ENCODE data around the gene TMF1. TPM values are rescaled to one million over a fixed set of nuclear protein-coding genes. Genes with fewer than 3 reads are reported as not detected.
A peak's percentile ranks its signal among the peaks of the same experiment; 100 is the strongest.

TMF1 gene
- total RNA-seq, 1 donor from 2014 or later: 12.5 TPM

DNA sequence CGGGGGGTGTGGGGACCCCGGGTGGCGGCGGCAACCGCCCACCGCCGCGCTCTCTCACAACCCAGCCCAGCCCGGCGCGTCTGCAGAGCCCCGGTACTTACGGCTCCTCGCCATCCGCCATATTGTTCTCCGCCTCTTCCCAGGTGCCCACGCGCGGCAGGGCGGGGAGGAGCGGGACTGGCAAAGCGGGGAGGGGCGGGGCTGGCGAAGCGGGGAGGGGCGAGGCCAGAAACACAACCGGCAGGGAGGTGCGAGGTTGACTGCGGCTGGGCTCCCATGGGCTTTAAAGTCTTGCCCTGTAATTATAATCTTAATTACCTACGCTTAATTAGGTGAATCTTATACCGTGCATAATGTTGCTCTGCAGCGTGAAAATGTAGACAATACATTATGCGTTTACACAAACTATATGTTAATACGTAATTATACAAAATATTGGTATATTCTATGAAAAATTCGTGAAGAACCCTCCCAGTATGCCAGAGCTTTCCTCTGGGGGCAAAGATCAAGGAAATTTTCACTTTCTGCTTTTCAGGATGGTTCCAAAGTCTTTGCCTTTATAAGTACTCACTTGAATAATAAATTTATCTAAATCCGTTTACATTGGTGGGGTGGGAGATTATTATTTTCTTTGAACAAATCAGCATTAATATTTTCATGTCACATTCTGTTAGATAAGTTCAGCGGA, 28.2 kb upstream of the TMF1 start, which contains the start of gene UBA3:
Gene UBA3, minus strand, starts transcription at position 133 of the 688 bp plus-strand sequence. Its CDS starts 12 bp downstream, at position 121.
- H3K27me3 ChIP-seq (ENCODE audit: control insufficient read depth in 3 of 3, insufficient read depth in 3 of 3, low read length in 3 of 3): no peaks in the 10 kb centered on the region
- no peaks in the 10 kb centered on the region for H3K9me3 ChIP-seq (ENCODE audit: control insufficient read depth in 3 of 3, low read length in 3 of 3)
- peak within 1 kb of the TSS; percentile 72 to 78 (median 75) for H3K4me3 ChIP-seq (ENCODE audit: low read length in 3 of 3)
- H3K27ac ChIP-seq (ENCODE audit: low read depth, low read length): peak within 1 kb of the TSS; percentile 25
- peaks cover 0 to 4% (median 3%) of the 10 kb centered on the region in 3 donors for H3K36me3 ChIP-seq (ENCODE audit: control insufficient read depth in 3 of 3, insufficient read depth in 3 of 3, low read length in 3 of 3)
- H3K4me1 ChIP-seq (ENCODE audit: control insufficient read depth in 3 of 3, insufficient read depth in 3 of 3, low read length in 3 of 3): peaks cover 43 to 50% (median 49%) of the 10 kb centered on the region in 3 donors
- peak within 1 kb of the TSS; percentile 73 to 79 (median 76) for H3K9ac ChIP-seq (ENCODE audit: low read depth in 1 of 3, low read length in 3 of 3)

DNA sequence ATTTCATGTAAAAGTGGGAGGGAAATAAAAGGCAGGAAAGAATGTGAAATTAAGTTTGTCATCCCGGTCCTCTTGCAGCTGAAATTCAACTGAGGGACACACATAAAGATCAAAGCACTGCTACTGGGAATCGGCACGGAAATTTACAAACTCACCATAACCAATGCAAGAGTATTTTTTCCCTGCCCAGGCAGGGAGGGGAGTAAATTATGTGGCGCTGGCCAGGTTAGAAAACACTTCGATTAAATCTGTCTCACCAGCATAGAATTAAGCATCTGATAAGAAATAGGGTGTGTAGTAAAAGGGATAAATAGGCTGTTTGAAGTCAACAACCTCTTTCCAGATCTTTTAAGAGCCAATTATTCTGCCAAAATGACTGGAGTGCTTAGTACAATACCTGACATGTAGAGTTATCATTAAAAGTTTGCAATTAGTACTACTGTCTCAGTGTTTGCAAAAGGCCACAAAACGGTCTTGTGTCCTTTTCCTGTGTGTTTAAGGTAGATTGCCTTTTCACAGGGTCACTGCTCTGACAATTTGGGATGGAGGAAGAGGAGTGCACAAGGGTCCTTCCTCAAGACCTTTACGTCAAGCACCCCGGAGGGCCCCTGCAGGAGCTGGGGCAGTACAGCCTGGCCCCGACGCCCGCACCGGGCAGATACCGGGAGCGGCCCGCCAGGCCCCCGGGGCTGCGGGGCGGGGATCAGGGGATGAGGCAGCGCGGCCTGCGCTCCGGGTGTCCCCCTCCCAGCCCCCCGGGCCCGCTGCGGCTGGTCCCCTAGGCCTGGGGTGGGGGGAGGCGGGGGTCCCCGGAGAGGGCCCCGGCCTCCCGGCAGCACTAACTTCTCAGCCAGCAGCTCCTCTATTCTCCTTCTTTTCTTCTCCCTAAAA, 27.4 kb upstream of the TMF1 start:
- Histone ChIP-seq H3K4me3 (ENCODE audit: low read length in 3 of 3) (peak overlapping the region; percentile 72 to 78 (median 75)), H3K27ac (ENCODE audit: low read depth, low read length) (peak overlapping the region; percentile 10), H3K27me3 (ENCODE audit: control insufficient read depth in 3 of 3, insufficient read depth in 3 of 3, low read length in 3 of 3) (no peaks in the 10 kb centered on the region), H3K4me1 (ENCODE audit: control insufficient read depth in 3 of 3, insufficient read depth in 3 of 3, low read length in 3 of 3) (peaks cover 41 to 48% (median 48%) of the 10 kb centered on the region in 3 donors), H3K9ac (ENCODE audit: low read depth in 1 of 3, low read length in 3 of 3) (peak overlapping the region; percentile 73 to 79 (median 76)), H3K36me3 (ENCODE audit: control insufficient read depth in 3 of 3, insufficient read depth in 3 of 3, low read length in 3 of 3) (peaks cover 0 to 4% (median 3%) of the 10 kb centered on the region in 3 donors), H3K9me3 (ENCODE audit: control insufficient read depth in 3 of 3, low read length in 3 of 3) (no peaks in the 10 kb centered on the region)

DNA sequence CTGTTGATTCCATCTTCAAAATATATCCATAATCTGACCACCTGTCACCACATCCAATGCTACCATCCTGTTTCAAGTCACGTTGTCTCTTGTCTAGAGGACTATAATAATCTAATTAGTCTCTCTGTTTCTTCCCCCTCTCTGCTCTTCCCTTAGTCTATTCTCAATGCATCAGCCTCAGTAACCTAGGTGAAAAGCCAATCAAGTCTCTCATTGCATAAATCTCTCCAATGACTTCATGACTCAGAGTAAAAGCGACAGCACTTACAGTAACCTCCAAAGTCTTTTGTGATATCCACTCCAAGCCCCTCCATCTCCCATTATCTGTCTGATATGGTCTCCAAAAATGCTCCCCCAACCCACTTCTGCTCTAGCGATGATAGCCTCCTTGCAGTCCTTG, 20.8 kb upstream of the TMF1 start:
- Histone ChIP-seq H3K27ac (ENCODE audit: low read depth, low read length) (no peak overlapping the region), H3K9ac (ENCODE audit: low read depth in 1 of 3, low read length in 3 of 3) (no peak overlapping the region), H3K4me3 (ENCODE audit: low read length in 3 of 3) (no peak overlapping the region), H3K9me3 (ENCODE audit: control insufficient read depth in 3 of 3, low read length in 3 of 3) (no peaks in the 10 kb centered on the region), H3K36me3 (ENCODE audit: control insufficient read depth in 3 of 3, insufficient read depth in 3 of 3, low read length in 3 of 3) (peaks cover 2 to 18% (median 14%) of the 10 kb centered on the region in 3 donors), H3K27me3 (ENCODE audit: control insufficient read depth in 3 of 3, insufficient read depth in 3 of 3, low read length in 3 of 3) (no peaks in the 10 kb centered on the region), H3K4me1 (ENCODE audit: control insufficient read depth in 3 of 3, insufficient read depth in 3 of 3, low read length in 3 of 3) (peaks cover 0 to 4% (median 2%) of the 10 kb centered on the region in 3 donors)

DNA sequence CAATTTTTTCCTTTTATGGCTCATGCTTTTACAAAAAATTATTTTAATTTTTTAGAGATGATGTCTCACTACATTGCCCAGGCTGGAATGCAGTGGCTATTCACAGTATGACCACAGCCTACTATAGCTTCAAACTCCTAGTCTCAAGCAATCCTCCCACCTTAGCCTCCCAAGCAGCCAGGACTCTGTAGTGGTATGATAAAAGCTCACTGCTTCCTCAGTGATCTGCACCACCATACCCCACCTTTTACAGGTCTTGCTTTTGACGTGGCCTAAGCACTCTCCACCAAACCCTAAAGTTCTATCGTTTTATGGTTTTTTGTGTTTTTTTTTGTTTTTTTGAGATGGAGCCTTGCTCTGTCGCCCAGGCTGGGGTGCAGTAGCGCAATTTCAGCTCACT, 14.0 kb upstream of the TMF1 start:
- H3K9ac ChIP-seq (ENCODE audit: low read depth in 1 of 3, low read length in 3 of 3): no peak overlapping the region
- H3K36me3 ChIP-seq (ENCODE audit: control insufficient read depth in 3 of 3, insufficient read depth in 3 of 3, low read length in 3 of 3): peaks cover 12 to 36% (median 28%) of the 10 kb centered on the region in 3 donors
- H3K4me1 ChIP-seq (ENCODE audit: control insufficient read depth in 3 of 3, insufficient read depth in 3 of 3, low read length in 3 of 3): no peaks in the 10 kb centered on the region
- no peaks in the 10 kb centered on the region for H3K27me3 ChIP-seq (ENCODE audit: control insufficient read depth in 3 of 3, insufficient read depth in 3 of 3, low read length in 3 of 3)
- no peaks in the 10 kb centered on the region for H3K9me3 ChIP-seq (ENCODE audit: control insufficient read depth in 3 of 3, low read length in 3 of 3)
- H3K27ac ChIP-seq (ENCODE audit: low read depth, low read length): no peak overlapping the region
- no peak overlapping the region for H3K4me3 ChIP-seq (ENCODE audit: low read length in 3 of 3)

DNA sequence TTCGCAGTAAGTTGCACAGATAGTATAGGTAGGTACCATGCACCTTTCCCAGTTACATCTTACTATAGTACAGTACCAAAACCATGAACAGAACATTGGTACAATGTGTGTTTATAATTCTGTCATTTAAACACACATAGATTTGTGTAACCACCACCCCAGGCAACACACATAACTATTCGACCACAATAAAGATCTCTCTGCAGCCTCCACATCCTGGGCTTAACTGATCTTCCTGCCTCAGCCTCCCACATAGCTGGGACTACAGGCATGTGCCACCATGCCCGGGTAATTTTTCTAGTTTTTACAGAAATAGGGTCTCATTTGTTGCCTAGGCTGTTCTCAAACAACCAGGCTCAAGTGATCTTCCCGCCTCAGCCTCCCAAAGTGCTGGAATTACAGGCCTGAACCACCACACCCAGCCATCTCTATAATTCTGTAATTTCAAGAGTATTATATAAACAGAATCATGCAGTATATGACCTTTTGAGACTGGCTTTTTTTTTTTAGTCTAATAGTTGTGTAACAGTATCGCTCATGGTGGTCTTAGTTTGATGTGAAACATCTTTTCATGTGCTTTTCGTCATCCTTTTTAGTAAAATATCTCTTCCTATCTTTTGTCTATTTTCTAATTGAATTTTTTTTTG, 13.3 kb upstream of the TMF1 start:
- no peaks in the 10 kb centered on the region for H3K9me3 ChIP-seq (ENCODE audit: control insufficient read depth in 3 of 3, low read length in 3 of 3)
- H3K4me1 ChIP-seq (ENCODE audit: control insufficient read depth in 3 of 3, insufficient read depth in 3 of 3, low read length in 3 of 3): no peaks in the 10 kb centered on the region
- no peak overlapping the region for H3K9ac ChIP-seq (ENCODE audit: low read depth in 1 of 3, low read length in 3 of 3)
- peaks cover 19 to 36% (median 31%) of the 10 kb centered on the region in 3 donors for H3K36me3 ChIP-seq (ENCODE audit: control insufficient read depth in 3 of 3, insufficient read depth in 3 of 3, low read length in 3 of 3)
- H3K27ac ChIP-seq (ENCODE audit: low read depth, low read length): no peak overlapping the region
- no peaks in the 10 kb centered on the region for H3K27me3 ChIP-seq (ENCODE audit: control insufficient read depth in 3 of 3, insufficient read depth in 3 of 3, low read length in 3 of 3)
- no peak overlapping the region for H3K4me3 ChIP-seq (ENCODE audit: low read length in 3 of 3)

DNA sequence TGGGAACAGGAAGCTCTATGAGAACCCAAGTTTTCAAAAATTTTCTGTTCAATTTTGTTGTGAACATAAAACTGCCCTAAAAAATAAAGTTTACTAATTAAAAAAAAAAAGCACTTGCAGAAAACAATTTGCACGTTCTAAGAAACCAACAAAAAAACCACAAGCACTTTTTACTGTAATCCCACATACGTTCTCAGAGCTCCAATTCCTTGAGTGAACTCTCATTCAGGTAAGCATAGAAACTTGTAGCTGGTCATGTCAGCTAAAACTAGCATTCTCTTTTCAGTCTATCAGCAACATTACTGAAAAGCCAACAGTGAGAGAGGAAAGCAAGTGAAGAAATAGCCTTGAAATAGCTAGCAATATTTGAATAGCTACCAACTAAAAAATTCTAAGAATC, 11.5 kb upstream of the TMF1 start:
- Histone ChIP-seq H3K36me3 (ENCODE audit: control insufficient read depth in 3 of 3, insufficient read depth in 3 of 3, low read length in 3 of 3) (peaks cover 32 to 48% (median 42%) of the 10 kb centered on the region in 3 donors), H3K9me3 (ENCODE audit: control insufficient read depth in 3 of 3, low read length in 3 of 3) (no peaks in the 10 kb centered on the region), H3K9ac (ENCODE audit: low read depth in 1 of 3, low read length in 3 of 3) (no peak overlapping the region), H3K4me1 (ENCODE audit: control insufficient read depth in 3 of 3, insufficient read depth in 3 of 3, low read length in 3 of 3) (no peaks in the 10 kb centered on the region), H3K4me3 (ENCODE audit: low read length in 3 of 3) (no peak overlapping the region), H3K27ac (ENCODE audit: low read depth, low read length) (no peak overlapping the region), H3K27me3 (ENCODE audit: control insufficient read depth in 3 of 3, insufficient read depth in 3 of 3, low read length in 3 of 3) (no peaks in the 10 kb centered on the region)

DNA sequence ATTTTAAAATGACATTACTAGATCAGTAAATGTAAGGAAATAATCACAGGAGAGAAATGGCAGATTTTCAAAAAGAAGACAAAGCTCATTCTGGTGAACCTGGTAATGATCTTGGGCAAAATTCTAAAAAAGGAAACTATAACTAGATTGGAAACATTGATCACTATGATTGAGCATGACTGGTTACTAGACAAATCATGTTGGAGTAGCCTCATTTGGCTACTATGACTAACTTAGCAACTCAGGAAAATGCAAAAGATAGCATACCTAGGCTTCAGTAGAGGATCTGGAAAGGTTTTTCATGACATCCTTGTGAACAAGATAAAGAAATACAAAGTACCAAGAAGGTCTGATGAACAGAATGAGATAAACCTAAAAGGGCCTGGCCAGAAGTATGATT, 7.6 kb upstream of the TMF1 start:
- H3K27me3 ChIP-seq (ENCODE audit: control insufficient read depth in 3 of 3, insufficient read depth in 3 of 3, low read length in 3 of 3): no peaks in the 10 kb centered on the region
- H3K4me3 ChIP-seq (ENCODE audit: low read length in 3 of 3): no peak overlapping the region
- no peak overlapping the region for H3K27ac ChIP-seq (ENCODE audit: low read depth, low read length)
- no peaks in the 10 kb centered on the region for H3K4me1 ChIP-seq (ENCODE audit: control insufficient read depth in 3 of 3, insufficient read depth in 3 of 3, low read length in 3 of 3)
- peaks cover 31 to 60% (median 56%) of the 10 kb centered on the region in 3 donors for H3K36me3 ChIP-seq (ENCODE audit: control insufficient read depth in 3 of 3, insufficient read depth in 3 of 3, low read length in 3 of 3)
- no peak overlapping the region for H3K9ac ChIP-seq (ENCODE audit: low read depth in 1 of 3, low read length in 3 of 3)
- H3K9me3 ChIP-seq (ENCODE audit: control insufficient read depth in 3 of 3, low read length in 3 of 3): no peaks in the 10 kb centered on the region

DNA sequence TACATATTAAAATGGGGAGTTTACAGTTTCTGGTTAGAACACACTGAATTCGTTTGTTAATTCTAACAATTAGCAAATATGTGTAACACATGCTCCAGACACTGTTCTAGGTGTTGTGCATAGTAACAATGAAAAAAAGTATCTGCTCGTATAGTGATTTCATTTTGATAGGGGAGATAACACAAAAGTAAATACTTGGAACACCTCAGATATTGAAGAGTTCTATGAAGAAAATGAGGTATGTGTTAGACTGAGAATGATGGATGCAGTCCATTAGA, 6.8 kb upstream of the TMF1 start:
- no peaks in the 10 kb centered on the region for H3K27me3 ChIP-seq (ENCODE audit: control insufficient read depth in 3 of 3, insufficient read depth in 3 of 3, low read length in 3 of 3)

DNA sequence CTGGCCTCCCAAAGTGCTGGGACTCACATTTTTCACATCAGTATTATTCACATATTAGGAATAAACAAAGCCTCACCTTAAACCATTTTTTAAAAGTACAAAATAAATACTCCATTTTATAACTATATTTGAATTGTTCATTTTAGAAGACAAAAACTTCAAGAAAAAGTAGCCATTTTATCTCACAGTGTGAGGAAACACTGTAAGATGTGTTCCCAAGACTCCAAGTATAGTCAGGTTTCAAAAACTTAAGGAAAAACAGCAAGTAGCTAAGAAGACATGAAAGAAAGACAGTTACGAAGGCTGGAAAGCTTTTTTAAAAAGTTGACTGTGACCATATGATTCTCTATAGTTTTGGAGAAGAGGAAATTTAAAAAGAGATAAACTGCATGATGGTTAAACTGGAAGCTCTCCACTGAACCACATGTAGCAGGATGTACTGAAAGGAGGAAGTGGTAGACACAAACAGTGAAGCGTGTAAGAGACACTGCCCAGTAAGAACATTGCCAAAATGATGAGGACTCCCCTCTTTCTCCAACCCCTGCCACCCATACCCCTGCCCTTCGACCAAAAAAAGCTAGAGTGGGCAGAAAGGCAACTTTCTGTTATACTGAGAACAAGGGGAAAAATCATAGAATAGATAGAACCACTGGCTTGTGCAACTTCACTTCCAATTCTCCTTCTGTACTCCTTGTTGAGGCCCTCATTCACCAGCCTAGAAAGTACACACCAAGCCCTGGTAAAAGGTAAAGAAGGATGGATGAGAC, 6.2 kb upstream of the TMF1 start:
- no peak overlapping the region for H3K4me3 ChIP-seq (ENCODE audit: low read length in 3 of 3)
- H3K9me3 ChIP-seq (ENCODE audit: control insufficient read depth in 3 of 3, low read length in 3 of 3): no peaks in the 10 kb centered on the region
- H3K27ac ChIP-seq (ENCODE audit: low read depth, low read length): no peak overlapping the region
- no peaks in the 10 kb centered on the region for H3K4me1 ChIP-seq (ENCODE audit: control insufficient read depth in 3 of 3, insufficient read depth in 3 of 3, low read length in 3 of 3)
- no peak overlapping the region for H3K9ac ChIP-seq (ENCODE audit: low read depth in 1 of 3, low read length in 3 of 3)
- H3K27me3 ChIP-seq (ENCODE audit: control insufficient read depth in 3 of 3, insufficient read depth in 3 of 3, low read length in 3 of 3): no peaks in the 10 kb centered on the region
- H3K36me3 ChIP-seq (ENCODE audit: control insufficient read depth in 3 of 3, insufficient read depth in 3 of 3, low read length in 3 of 3): peaks cover 31 to 61% (median 57%) of the 10 kb centered on the region in 3 donors

More for the DNA sequence above, 6.8 kb upstream of the TMF1 start:
- Histone ChIP-seq H3K9me3 (ENCODE audit: control insufficient read depth in 3 of 3, low read length in 3 of 3) (no peaks in the 10 kb centered on the region), H3K36me3 (ENCODE audit: control insufficient read depth in 3 of 3, insufficient read depth in 3 of 3, low read length in 3 of 3) (peaks cover 31 to 62% (median 60%) of the 10 kb centered on the region in 3 donors), H3K4me1 (ENCODE audit: control insufficient read depth in 3 of 3, insufficient read depth in 3 of 3, low read length in 3 of 3) (no peaks in the 10 kb centered on the region), H3K27ac (ENCODE audit: low read depth, low read length) (no peak overlapping the region), H3K4me3 (ENCODE audit: low read length in 3 of 3) (no peak overlapping the region), H3K9ac (ENCODE audit: low read depth in 1 of 3, low read length in 3 of 3) (no peak overlapping the region)

Data from skeletal muscle tissue (tissue), 4 donors.